DMS114 treated with DMSO at 0.1 percent for 48 hours (cell line): ENCODE results near the gene WNT3A.
"Not testable (repeated sequence)": the region's sequence is repeated elsewhere in the genome, so short reads cannot be mapped to it uniquely, and the experiment has no call there.

Source experiments
- DNase-seq: peaks from one replicate; lab custom pipeline; 2025; ENCODE audit not compliant: unreplicated experiment; lab: John Stamatoyannopoulos, UW

WNT3A gene

DNA sequence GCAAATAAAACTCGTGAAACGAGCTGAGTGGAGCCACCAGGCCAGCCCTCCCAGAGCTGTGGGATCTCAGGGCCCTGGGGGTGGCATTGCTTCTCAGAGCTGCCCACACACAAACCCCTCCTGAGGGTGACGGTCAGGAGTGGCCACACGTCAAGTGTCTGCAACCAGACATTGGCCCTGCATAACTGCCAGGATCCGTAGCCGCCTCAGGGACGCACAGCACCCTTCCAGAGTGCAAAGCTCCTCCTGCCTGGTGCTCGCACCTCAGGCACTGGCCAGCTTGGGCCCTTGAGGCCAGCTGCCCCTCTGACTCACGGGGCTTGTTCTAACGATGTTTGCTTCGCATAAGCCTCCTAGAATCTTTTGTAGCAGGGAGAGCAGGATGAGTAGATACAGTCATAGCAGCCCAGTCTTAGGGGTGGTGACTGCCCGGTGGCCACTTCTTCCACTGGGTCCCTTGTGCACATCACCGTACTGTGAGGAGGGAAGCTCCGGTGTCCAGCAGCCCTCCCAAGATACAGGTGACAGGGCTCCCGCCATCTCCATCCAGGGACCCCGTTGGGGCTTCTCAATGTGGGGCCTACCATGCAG lies 5.0 kb downstream of the WNT3A start:
- no peak for DNase-seq

DNA sequence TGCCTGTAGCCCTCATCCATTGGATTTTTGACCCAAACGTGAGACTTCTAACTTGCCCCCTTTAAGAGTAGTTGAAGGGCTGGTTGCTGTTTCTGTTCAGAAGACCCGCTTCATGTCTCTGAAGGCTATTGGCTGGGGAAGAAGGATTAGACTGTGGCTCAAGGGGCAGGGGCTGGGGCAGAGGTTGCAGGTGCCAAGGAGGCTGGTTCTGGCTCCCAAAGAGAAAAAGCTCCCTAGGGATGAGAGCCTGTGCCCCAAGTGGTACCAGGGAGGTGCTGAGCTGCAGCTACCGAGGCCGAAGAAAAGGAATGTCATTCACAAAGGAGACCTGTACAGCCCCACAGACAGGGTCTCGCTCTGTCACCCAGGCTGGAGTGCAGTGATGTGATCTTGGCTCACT lies 5.8 kb downstream of the WNT3A start:
- DNase-seq, result no peak

DNA sequence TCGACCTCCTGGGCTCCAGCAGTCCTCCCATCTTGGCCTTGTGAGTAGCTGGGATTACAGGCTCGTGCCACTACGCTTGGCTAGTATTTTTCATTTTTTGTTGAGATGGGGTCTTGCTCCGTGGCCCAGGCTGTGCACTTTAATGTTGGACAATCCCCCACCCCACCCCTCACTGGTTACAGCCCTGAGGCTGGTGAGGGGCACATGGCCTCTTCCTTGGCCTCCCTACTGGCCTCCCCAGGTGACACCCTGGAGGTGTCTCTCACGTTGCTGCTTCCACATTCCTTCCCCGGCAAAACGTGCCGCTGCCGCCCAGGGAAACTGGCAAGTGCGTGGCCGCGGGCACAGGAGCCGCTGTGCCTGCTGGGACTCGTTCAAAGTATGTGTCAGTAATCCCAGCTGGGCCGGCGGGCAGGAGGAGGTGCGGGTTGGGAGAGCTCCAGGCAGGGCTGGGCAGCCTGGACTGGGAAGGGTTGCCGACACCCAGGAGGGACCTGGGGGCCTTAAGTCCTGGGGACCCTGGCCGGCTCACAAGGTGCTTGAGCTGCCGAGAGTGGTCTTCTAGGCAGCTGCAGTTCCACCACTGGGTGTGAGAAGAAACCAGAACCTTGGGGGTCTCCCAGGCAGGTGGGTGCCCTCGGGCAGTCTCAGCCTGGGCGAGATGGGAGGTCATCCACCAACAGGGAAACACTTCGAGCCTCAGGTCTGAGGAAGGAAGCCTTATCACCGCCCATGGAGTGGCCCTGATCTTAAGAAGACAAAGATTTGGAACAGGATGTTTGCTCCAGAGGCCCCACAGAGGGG lies 6.5 kb downstream of the WNT3A start:
- DNase-seq, result no peak

- DNase-seq, result no peak
Measured at GRCh38 chr1:228013935-228014930, 7.4 kb downstream of the WNT3A start.

GRCh38 chr1:228015276-228016180 lies 8.7 kb downstream of the WNT3A start:
- DNase-seq, result no peak

DNA sequence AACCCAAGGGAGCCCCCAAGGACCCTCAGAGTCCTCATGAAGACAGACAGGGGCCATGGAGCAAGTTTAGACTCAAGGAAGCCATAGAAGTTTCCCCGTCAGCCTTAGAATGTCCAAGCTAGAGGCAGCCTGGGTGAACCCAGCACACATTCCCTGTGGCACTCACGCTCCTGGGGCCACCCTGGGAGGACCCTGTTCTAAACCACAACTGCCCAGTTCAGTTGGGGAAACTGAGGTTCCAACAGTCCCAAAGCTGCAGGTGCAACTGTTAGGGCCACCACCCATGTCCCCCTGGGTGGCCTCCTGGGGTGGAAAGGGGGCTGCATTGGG lies 9.3 kb downstream of the WNT3A start:
- no peak for DNase-seq

DNA sequence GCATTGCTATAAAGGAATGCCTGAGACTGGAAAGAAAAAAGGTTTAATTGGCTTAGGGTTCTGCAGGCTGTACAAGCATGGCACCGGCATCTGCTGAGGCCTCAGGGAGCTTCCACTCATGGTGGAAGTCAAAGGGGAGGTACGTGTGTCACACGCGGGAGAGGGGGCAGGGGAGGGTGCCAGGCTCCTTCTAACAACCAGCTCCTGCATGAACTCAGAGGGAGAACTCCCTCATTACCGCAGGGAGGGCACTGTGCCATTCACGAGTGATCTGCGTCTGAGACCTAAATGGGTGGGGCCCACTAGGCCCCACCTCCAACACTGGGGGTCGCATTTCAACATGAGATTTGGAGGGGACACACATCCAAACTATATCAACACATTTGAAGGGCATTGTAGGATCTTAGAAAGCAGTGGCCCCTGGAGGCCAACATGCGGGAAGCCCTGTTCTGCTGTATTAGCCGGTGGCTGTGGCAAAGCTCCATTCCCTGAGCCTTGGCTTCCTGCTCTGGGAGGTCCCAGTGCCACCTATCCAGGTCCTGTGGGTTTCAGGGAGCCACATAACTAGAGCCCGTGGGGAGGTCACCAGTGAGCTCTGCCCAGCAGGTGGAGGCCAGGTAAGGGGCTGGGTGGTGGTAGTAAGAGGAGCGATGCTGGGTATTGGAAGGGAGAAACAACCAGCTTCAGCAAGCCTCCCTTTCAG lies 10.0 kb downstream of the WNT3A start:
- DNase-seq, result no peak

- DNase-seq, result no peak
Measured at GRCh38 chr1:228017356-228018124, 10.7 kb downstream of the WNT3A start.

- no peak for DNase-seq
Measured at GRCh38 chr1:228018125-228018398, 11.3 kb downstream of the WNT3A start.

- no peak for DNase-seq
Measured at GRCh38 chr1:228018961-228019721, 12.3 kb downstream of the WNT3A start.

- not testable (repeated sequence) for DNase-seq
Measured at GRCh38 chr1:228019722-228020083, 12.9 kb downstream of the WNT3A start.

GRCh38 chr1:228020686-228021354 lies 14.0 kb downstream of the WNT3A start:
- no peak for DNase-seq

DNA sequence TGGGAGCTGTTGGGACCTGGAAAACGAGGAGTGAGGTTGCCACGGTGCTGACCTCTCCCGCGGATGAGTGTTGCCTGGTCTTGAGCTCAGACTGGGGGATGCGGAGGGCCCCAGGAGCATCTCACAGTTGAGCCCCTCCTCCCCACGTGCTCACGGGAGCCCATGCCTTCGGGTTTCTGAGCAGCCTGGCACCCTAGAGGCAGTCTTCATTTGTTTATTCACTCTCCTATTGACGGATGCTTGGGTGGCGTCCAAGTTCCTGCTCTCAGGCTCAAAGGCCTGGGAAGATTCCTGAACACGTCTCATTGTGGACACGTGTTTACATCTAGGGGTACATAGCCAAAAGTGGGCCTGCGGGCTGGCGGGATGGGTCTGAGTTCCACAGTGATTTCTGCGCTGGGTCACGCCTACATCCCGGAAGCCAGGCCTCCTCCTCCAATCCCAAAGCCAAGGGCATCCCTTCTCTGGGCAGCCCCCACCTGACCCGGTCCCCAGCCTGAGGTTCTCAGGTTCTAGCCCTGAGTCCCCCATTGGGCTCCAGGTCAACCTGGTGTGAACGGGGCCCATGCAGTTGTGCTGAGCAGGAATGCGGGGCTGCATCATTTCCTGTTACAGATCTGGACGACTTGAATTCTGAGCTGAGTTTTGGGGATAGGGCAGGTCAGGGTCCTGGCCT lies 14.7 kb downstream of the WNT3A start:
- no peak for DNase-seq

- no peak for DNase-seq
Measured at GRCh38 chr1:228022571-228023293, 15.9 kb downstream of the WNT3A start.

- DNase-seq, result no peak
Measured at GRCh38 chr1:228023294-228023639, 16.5 kb downstream of the WNT3A start.

GRCh38 chr1:228029281-228029680 lies 22.5 kb downstream of the WNT3A start:
- no peak for DNase-seq
